Measurements from ENCODE around the gene FBXW9. TPM values are rescaled to one million over a fixed set of nuclear protein-coding genes. Genes with fewer than 3 reads are reported as not detected.
"Not testable (repeated sequence)": the region's sequence is repeated elsewhere in the genome, so short reads cannot be mapped to it uniquely, and the experiment has no call there.

The FBXW9 gene
- total RNA-seq, 1 experiment from 2014 or later: 12.7 TPM

- no peak for DNase-seq (ENCODE audit: low spot score)
These were observed 39.4 kb downstream of the FBXW9 start for GRCh38 chr19:12656899-12657571.

GRCh38 chr19:12655546-12655945 is 40.9 kb downstream of the FBXW9 start:
- no peak for DNase-seq (ENCODE audit: low spot score)

GRCh38 chr19:12652219-12652618 is 44.2 kb downstream of the FBXW9 start:
- DNase-seq (ENCODE audit: low spot score): no peak

GRCh38 chr19:12649941-12650340 is 46.5 kb downstream of the FBXW9 start:
- DNase-seq (ENCODE audit: low spot score): no peak

GRCh38 chr19:12648088-12648487 is 48.3 kb downstream of the FBXW9 start:
- DNase-seq (ENCODE audit: low spot score): no peak

- no peak for DNase-seq (ENCODE audit: low spot score)
These were observed 48.9 kb downstream of the FBXW9 start for GRCh38 chr19:12647490-12648071.

- no peak for DNase-seq (ENCODE audit: low spot score)
These were observed 49.4 kb downstream of the FBXW9 start for GRCh38 chr19:12647047-12647446.

- no peak for DNase-seq (ENCODE audit: low spot score)
These were observed 49.9 kb downstream of the FBXW9 start for GRCh38 chr19:12646551-12646950.

GRCh38 chr19:12643716-12644115 is 52.7 kb downstream of the FBXW9 start:
- DNase-seq (ENCODE audit: low spot score): not testable (repeated sequence)

- no peak for DNase-seq (ENCODE audit: low spot score)
These were observed 53.9 kb downstream of the FBXW9 start for GRCh38 chr19:12642506-12642905.

GRCh38 chr19:12641456-12641855 is 55.0 kb downstream of the FBXW9 start:
- no peak for DNase-seq (ENCODE audit: low spot score)

GRCh38 chr19:12639901-12640613 is 56.4 kb downstream of the FBXW9 start:
- peak; percentile 78 for DNase-seq (ENCODE audit: low spot score)

Other genes with a start within 250 kb of the FBXW9 start
- 0.81 TPM in 1 of 2 replicates, not detected in the other for gene ZNF709, start 211.8 kb downstream of the FBXW9 start, total RNA-seq (2014; rRNA removed; shearing (Covaris generic))
- gene ZNF564, start 145.1 kb downstream of the FBXW9 start, total RNA-seq (2014; rRNA removed; shearing (Covaris generic)): 4.1 and 5.3 TPM in 2 replicates
- gene ZNF490, start 85.8 kb downstream of the FBXW9 start, total RNA-seq (2014; rRNA removed; shearing (Covaris generic)): 2.6 and 5.7 TPM in 2 replicates
- 8.1 and 8.5 TPM in 2 replicates for gene ZNF791, start 85.7 kb downstream of the FBXW9 start, total RNA-seq (2014; rRNA removed; shearing (Covaris generic))
- gene MAN2B1, start 29.9 kb downstream of the FBXW9 start, total RNA-seq (2014; rRNA removed; shearing (Covaris generic)): 34.2 and 53.4 TPM in 2 replicates
- gene WDR83, start 29.8 kb downstream of the FBXW9 start, total RNA-seq (2014; rRNA removed; shearing (Covaris generic)): 12.8 and 13.7 TPM in 2 replicates
- 65.1 and 100 TPM in 2 replicates for gene DHPS, start 14.8 kb downstream of the FBXW9 start, total RNA-seq (2014; rRNA removed; shearing (Covaris generic))
- gene GNG14, start 8.6 kb downstream of the FBXW9 start, total RNA-seq (2014; rRNA removed; shearing (Covaris generic)): not detected in 2 replicates
- 30.1 and 33.0 TPM in 2 replicates for gene TNPO2, start 27.3 kb upstream of the FBXW9 start, total RNA-seq (2014; rRNA removed; shearing (Covaris generic))
- 238 and 271 TPM in 2 replicates for gene TRIR, start 38.1 kb upstream of the FBXW9 start, total RNA-seq (2014; rRNA removed; shearing (Covaris generic))
- 85.4 and 94.4 TPM in 2 replicates for gene GET3, start 40.9 kb upstream of the FBXW9 start, total RNA-seq (2014; rRNA removed; shearing (Covaris generic))
- 0.06 TPM in 1 of 2 replicates, not detected in the other for gene BEST2, start 55.2 kb upstream of the FBXW9 start, total RNA-seq (2014; rRNA removed; shearing (Covaris generic))
- gene HOOK2, start 78.9 kb upstream of the FBXW9 start, total RNA-seq (2014; rRNA removed; shearing (Covaris generic)): 8.6 and 13.0 TPM in 2 replicates
- 55.7 and 71.3 TPM in 2 replicates for gene JUNB, start 94.9 kb upstream of the FBXW9 start, total RNA-seq (2014; rRNA removed; shearing (Covaris generic))
- gene PRDX2, start 105.2 kb upstream of the FBXW9 start, total RNA-seq (2014; rRNA removed; shearing (Covaris generic)): 6.1 and 6.7 TPM in 2 replicates
- gene THSD8, start 105.4 kb upstream of the FBXW9 start, total RNA-seq (2014; rRNA removed; shearing (Covaris generic)): not detected in 2 replicates
- gene RNASEH2A, start 110.0 kb upstream of the FBXW9 start, total RNA-seq (2014; rRNA removed; shearing (Covaris generic)): 74.2 and 92.1 TPM in 2 replicates
- gene RTBDN, start 137.9 kb upstream of the FBXW9 start, total RNA-seq (2014; rRNA removed; shearing (Covaris generic)): not detected in 2 replicates
- 5.7 TPM in 1 of 2 replicates, not detected in the other for gene MAST1, start 141.9 kb upstream of the FBXW9 start, total RNA-seq (2014; rRNA removed; shearing (Covaris generic))
- gene DNASE2, start 184.8 kb upstream of the FBXW9 start, total RNA-seq (2014; rRNA removed; shearing (Covaris generic)): 64.4 and 68.8 TPM in 2 replicates
- gene KLF1, start 190.6 kb upstream of the FBXW9 start, total RNA-seq (2014; rRNA removed; shearing (Covaris generic)): not detected in 2 replicates
- gene GCDH, start 194.5 kb upstream of the FBXW9 start, total RNA-seq (2014; rRNA removed; shearing (Covaris generic)): 31.0 and 38.3 TPM in 2 replicates
- 1.6 and 2.5 TPM in 2 replicates for gene SYCE2, start 222.7 kb upstream of the FBXW9 start, total RNA-seq (2014; rRNA removed; shearing (Covaris generic))
- 59.4 and 90.9 TPM in 2 replicates for gene FARSA, start 237.1 kb upstream of the FBXW9 start, total RNA-seq (2014; rRNA removed; shearing (Covaris generic))
- 1,463 and 1,526 TPM in 2 replicates for gene CALR, start 242.0 kb upstream of the FBXW9 start, total RNA-seq (2014; rRNA removed; shearing (Covaris generic))
- gene RAD23A, start 249.2 kb upstream of the FBXW9 start, total RNA-seq (2014; rRNA removed; shearing (Covaris generic)): 209 and 217 TPM in 2 replicates